Adrenal gland (tissue), 12 donors: ENCODE data around the gene MBOAT1. TPM values are rescaled to one million over a fixed set of nuclear protein-coding genes. Genes with fewer than 3 reads are reported as not detected.

Experiments
- DNase-seq, 7 donors: peaks; one replicate each; pipeline ENCODE4 v3.0.0-alpha.2; 2019 to 2020
- H3K27ac ChIP-seq, 5 donors: fragments of 200-600 bp; sonication (generic) in 4 of 5; 1 replicate in 3 of 5; 2 replicates in 2 of 5; pipeline versions ENCODE4 v1.5.1 to v1.8.0; 2016 to 2020; ENCODE audit warnings: mild to moderate bottlenecking in 1 of 5
- H3K27me3 ChIP-seq: fragments of 200-600 bp; 2 replicates; pipeline ENCODE4 v1.8.0; 2021
- H3K36me3 ChIP-seq, 2 donors: fragments of 200-600 bp; replicated peaks in 1 of 2; 1 replicate in 1 of 2; 2 replicates in 1 of 2; pipeline versions ENCODE4 v1.5.1 to v1.8.0; 2018 to 2022
- H3K4me1 ChIP-seq, 2 donors: fragments of 200-600 bp; replicated peaks in 1 of 2; 1 replicate in 1 of 2; 2 replicates in 1 of 2; pipeline versions ENCODE4 v1.5.1 to v1.8.0; 2018 to 2021
- H3K4me3 ChIP-seq, 4 donors: fragments of 200-600 bp; sonication (generic) in 3 of 4; one replicate each; pipeline ENCODE4 v1.5.1; 2016 to 2018
- H3K9me3 ChIP-seq, 3 donors: fragments of 200-600 bp; sonication (generic) in 1 of 3; replicated peaks in 1 of 3; 1 replicate in 2 of 3; 2 replicates in 1 of 3; pipeline versions ENCODE4 v1.5.1 to v1.8.0; 2016 to 2021
- POLR2A ChIP-seq, 2 donors: fragments of 450-650 bp; IDR thresholded peaks; one replicate each; pipeline ENCODE4 v1.6.1; 2017; ENCODE audit warnings: antibody characterized with exemption in 2 of 2, mild to moderate bottlenecking in 2 of 2, moderate library complexity in 1 of 2
- WGBS, 4 donors: extraction: QIAGEN DNeasy Blood & Tissue Kit in 2 of 4; methylation state at CpG; one replicate each; pipeline versions ENCODE4 v1.1.5 to v1.1.7; 2013 to 2017; 5-methylcytosine and 5-hydroxymethylcytosine counted together
- intact Hi-C, 2 donors: fragments of 100-400 bp; cut with DNase I; formaldehyde crosslinking; loops; one replicate each; pipeline versions ENCODE4 v1.14.1 to v1.15.0; 2022 to 2023
- polyA plus RNA-seq, 3 donors: library from polyadenylated mRNA; stranded (reverse); fragments of 200-250 nt in 2 of 3; fragments of 350-450 nt in 1 of 3; fragmentation: Illumina TruSeq in 1 of 3; extraction: RNeasy Lipid Tissue Mini Kit (QIAGEN cat#74804) in 1 of 3; gene quantifications; one replicate each; pipeline ENCODE4 v1.2.3, GENCODE V29; 2013 to 2014
- total RNA-seq, 9 donors: library from RNA; depleted of rRNA in 4 of 9; stranded (reverse); fragments of >200 nt in 4 of 9; fragments of 120-200 nt in 1 of 9; fragmentation: NEBNext Ultra II Directional in 1 of 9; extraction: Animal tissue kit (Norgen Biotek cat#: 25700) in 1 of 9; gene quantifications; one replicate each; pipeline versions ENCODE4 v1.1.0 to v1.2.4, GENCODE V29; 2013 to 2023
- TF ChIP-seq, protein P1 (sequence below), 6 experiments: fragments of 450-650 bp in 4 of 6; fragments of 200-600 bp in 2 of 6; sonication (generic) in 1 of 6; IDR thresholded peaks; 1 replicate in 5 of 6; 2 replicates in 1 of 6; pipeline versions ENCODE4 v1.5.1 to v1.8.0; 2016 to 2021; ENCODE audit warnings: antibody characterized with exemption in 6 of 6, mild to moderate bottlenecking in 2 of 6, moderate library complexity in 1 of 6
- donor health status: healthy with polysubstance abuse.
- donor health status: Bipolar disorder and iron deficiency.
- donor health status: DM: yes; HTN: yes; CAD: no.
- donor health status: DM: no; HTN: no; CAD: no.
- donor health status: DM: no; HTN: no; CAD: no.
- donor health status: DM: yes; HTN: yes; CAD: no.

Gene MBOAT1
- total and polyA plus RNA-seq, 12 donors = 1.5 to 18.9 (median 7.4) TPM

GRCh38 chr6:20092071-20092566 is 120.2 kb downstream of the MBOAT1 start:
- H3K36me3 ChIP-seq = no peaks in the 10 kb centered on the region
- no peaks in the 10 kb centered on the region for H3K27me3 ChIP-seq
- no peaks in the 10 kb centered on the region for H3K9me3 ChIP-seq
- no peak for TF ChIP-seq POLR2A (IDR thresholded peaks at IDR 0.05)
- TF ChIP-seq, protein P1, sequence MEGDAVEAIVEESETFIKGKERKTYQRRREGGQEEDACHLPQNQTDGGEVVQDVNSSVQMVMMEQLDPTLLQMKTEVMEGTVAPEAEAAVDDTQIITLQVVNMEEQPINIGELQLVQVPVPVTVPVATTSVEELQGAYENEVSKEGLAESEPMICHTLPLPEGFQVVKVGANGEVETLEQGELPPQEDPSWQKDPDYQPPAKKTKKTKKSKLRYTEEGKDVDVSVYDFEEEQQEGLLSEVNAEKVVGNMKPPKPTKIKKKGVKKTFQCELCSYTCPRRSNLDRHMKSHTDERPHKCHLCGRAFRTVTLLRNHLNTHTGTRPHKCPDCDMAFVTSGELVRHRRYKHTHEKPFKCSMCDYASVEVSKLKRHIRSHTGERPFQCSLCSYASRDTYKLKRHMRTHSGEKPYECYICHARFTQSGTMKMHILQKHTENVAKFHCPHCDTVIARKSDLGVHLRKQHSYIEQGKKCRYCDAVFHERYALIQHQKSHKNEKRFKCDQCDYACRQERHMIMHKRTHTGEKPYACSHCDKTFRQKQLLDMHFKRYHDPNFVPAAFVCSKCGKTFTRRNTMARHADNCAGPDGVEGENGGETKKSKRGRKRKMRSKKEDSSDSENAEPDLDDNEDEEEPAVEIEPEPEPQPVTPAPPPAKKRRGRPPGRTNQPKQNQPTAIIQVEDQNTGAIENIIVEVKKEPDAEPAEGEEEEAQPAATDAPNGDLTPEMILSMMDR (IDR thresholded peaks at IDR 0.05) = peak; percentile 65 to 79 (median 74)
- H3K4me1 ChIP-seq = no peaks in the 10 kb centered on the region
- H3K27ac ChIP-seq = no peak overlapping the region
- intact Hi-C loops = loop anchor here (10.0 kb wide), 2 partner anchors 193 to 443 kb away; partner anchors contain the start of gene CDKAL1 (in 1 of the 2)
- no peak overlapping the region for H3K4me3 ChIP-seq
- WGBS, 4 donors = 0 to 15% (median 8%) methylated on average over 1 of the region's 1 CpG
- peak in 1 of 7 donors; percentile 4 for DNase-seq

- no peaks in the 10 kb centered on the region for H3K27me3 ChIP-seq
- H3K36me3 ChIP-seq = no peaks in the 10 kb centered on the region
- no peak overlapping the region for H3K4me3 ChIP-seq
- H3K27ac ChIP-seq = no peak overlapping the region
- H3K9me3 ChIP-seq = peaks cover 0 to 6% (median 0%) of the 10 kb centered on the region in 3 donors
- TF ChIP-seq, protein P1 (IDR thresholded peaks at IDR 0.05) = no peak
- TF ChIP-seq POLR2A (IDR thresholded peaks at IDR 0.05) = no peak
- H3K4me1 ChIP-seq = no peaks in the 10 kb centered on the region
- no peak for DNase-seq
- intact Hi-C loops = no loop called here
Measured at GRCh38 chr6:20086992-20087391, 125.3 kb downstream of the MBOAT1 start.

GRCh38 chr6:20085817-20086216 is 126.5 kb downstream of the MBOAT1 start:
- H3K4me3 ChIP-seq = no peak overlapping the region
- intact Hi-C loops = no loop called here
- TF ChIP-seq POLR2A (IDR thresholded peaks at IDR 0.05) = no peak
- no peaks in the 10 kb centered on the region for H3K4me1 ChIP-seq
- peaks cover 0 to 6% (median 0%) of the 10 kb centered on the region in 3 donors for H3K9me3 ChIP-seq
- no peaks in the 10 kb centered on the region for H3K36me3 ChIP-seq
- H3K27me3 ChIP-seq = no peaks in the 10 kb centered on the region
- no peak overlapping the region for H3K27ac ChIP-seq
- WGBS, 4 donors = 94 to 100% (median 95%) methylated on average over 2 of the region's 2 CpGs
- no peak for DNase-seq

- Histone ChIP-seq H3K27me3 (no peaks in the 10 kb centered on the region), H3K4me3 (no peak overlapping the region), H3K27ac (no peak overlapping the region), H3K4me1 (no peaks in the 10 kb centered on the region), H3K9me3 (peaks cover 0 to 6% (median 0%) of the 10 kb centered on the region in 3 donors), H3K36me3 (no peaks in the 10 kb centered on the region)
- TF ChIP-seq, protein P1 (IDR thresholded peaks at IDR 0.05) = no peak
- no peak for TF ChIP-seq POLR2A (IDR thresholded peaks at IDR 0.05)
- no peak for DNase-seq
- intact Hi-C loops = no loop called here
Measured at GRCh38 chr6:20084411-20084810, 127.9 kb downstream of the MBOAT1 start.

DNA sequence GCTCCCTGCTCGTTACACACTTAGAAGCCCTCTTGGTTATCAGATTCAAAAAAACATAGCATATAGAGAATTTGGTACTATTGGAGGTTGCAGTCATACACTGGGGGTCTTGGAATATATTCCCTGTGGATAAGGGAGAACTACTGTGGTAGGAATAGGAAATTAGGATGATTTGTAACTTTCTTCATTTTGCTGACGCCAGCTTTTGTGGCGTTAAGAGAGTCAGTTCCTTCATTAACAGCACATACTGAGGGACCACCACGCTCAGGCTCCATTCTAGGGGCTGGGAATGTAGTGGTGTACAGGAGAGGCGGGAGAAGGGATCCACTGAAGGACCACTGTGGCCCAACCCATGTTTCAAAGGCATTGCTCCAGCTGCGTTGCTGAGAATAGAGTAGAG is 140.3 kb downstream of the MBOAT1 start:
- Histone ChIP-seq H3K27me3 (no peaks in the 10 kb centered on the region), H3K4me1 (no peaks in the 10 kb centered on the region), H3K36me3 (no peaks in the 10 kb centered on the region), H3K9me3 (no peaks in the 10 kb centered on the region), H3K27ac (no peak overlapping the region), H3K4me3 (no peak overlapping the region)
- TF ChIP-seq, protein P1 (IDR thresholded peaks at IDR 0.05) = no peak
- no peak for TF ChIP-seq POLR2A (IDR thresholded peaks at IDR 0.05)
- no peak for DNase-seq
- 86 to 95% (median 89%) methylated on average over 6 of the region's 6 CpGs for WGBS, 4 donors
- intact Hi-C loops = no loop called here
